BJ (cell line): ENCODE measurements around the gene SDK1. TPM values are rescaled to one million over a fixed set of nuclear protein-coding genes. Genes with fewer than 3 reads are reported as not detected.

Experiments used
- CTCF ChIA-PET: fragments of 350-600 bp; formaldehyde crosslinking; extraction: SDS; loops from one replicate; lab custom pipeline; 2021; ENCODE audit warnings: antibody characterized with exemption, inconsistent platforms; lab: Yijun Ruan, JAX
- POLR2A ChIA-PET: fragments of 300-600 bp; sonication (Branson Sonifier 250); formaldehyde crosslinking; extraction: SDS; loops from one replicate; lab custom pipeline; 2021; ENCODE audit warnings: antibody characterized with exemption; lab: Charles Lee
- DNase-seq: peaks from one replicate; pipeline ENCODE4 v3.0.0-alpha.2; 2011; ENCODE audit warnings: low read depth
- H3K27me3 ChIP-seq: 2 replicates; pipeline ENCODE4 v1.6.0; 2011; ENCODE audit warnings: low read length; ENCODE audit not compliant: control insufficient read depth, insufficient read depth
- H3K36me3 ChIP-seq: 2 replicates; pipeline ENCODE4 v1.5.1; 2011; ENCODE audit warnings: low read length; ENCODE audit not compliant: control insufficient read depth, insufficient read depth
- H3K4me3 ChIP-seq: 2 replicates; pipeline ENCODE4 v1.5.1; 2011; ENCODE audit warnings: low read depth, mild to moderate bottlenecking, control low read depth, low read length
- polyA plus RNA-seq: library from polyadenylated mRNA; depleted of rRNA; stranded (reverse); fragments of >200 nt; gene quantifications from 2 replicates; pipeline ENCODE4 v1.2.3, GENCODE V29; 2011
- TF ChIP-seq, protein P1 (sequence below): IDR thresholded peaks from 2 replicates; pipeline ENCODE4 v1.5.1; 2011; ENCODE audit warnings: low read depth, mild to moderate bottlenecking, control low read depth, inconsistent platforms, low read length, moderate library complexity; ENCODE audit not compliant: insufficient read depth

Gene SDK1
- polyA plus RNA-seq, 1 experiment = 0.01 TPM

GRCh38 chr7:4073750-4074149 is 772.7 kb downstream of the SDK1 start:
- POLR2A ChIA-PET = no interaction called here

DNA sequence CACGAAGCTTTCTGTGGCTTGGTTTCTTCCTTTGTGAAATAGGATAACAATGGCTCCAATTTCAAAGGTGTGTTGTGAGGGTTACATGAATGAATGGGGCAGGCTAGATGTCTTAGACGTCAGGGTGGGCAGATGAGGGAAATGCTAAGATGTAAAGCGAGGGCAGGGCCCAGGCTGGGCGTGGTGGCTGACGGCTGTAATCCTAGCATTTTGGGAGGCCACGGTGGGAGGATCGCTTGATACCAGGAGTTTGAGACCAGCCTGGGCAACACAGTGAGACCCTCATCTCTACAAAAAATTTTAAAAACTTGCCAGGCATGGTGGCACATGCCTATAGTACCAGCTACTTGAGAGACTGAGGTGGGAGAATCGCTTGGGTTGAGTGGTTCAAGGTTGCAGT is 773.4 kb downstream of the SDK1 start:
- TF ChIP-seq, protein P1, sequence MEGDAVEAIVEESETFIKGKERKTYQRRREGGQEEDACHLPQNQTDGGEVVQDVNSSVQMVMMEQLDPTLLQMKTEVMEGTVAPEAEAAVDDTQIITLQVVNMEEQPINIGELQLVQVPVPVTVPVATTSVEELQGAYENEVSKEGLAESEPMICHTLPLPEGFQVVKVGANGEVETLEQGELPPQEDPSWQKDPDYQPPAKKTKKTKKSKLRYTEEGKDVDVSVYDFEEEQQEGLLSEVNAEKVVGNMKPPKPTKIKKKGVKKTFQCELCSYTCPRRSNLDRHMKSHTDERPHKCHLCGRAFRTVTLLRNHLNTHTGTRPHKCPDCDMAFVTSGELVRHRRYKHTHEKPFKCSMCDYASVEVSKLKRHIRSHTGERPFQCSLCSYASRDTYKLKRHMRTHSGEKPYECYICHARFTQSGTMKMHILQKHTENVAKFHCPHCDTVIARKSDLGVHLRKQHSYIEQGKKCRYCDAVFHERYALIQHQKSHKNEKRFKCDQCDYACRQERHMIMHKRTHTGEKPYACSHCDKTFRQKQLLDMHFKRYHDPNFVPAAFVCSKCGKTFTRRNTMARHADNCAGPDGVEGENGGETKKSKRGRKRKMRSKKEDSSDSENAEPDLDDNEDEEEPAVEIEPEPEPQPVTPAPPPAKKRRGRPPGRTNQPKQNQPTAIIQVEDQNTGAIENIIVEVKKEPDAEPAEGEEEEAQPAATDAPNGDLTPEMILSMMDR = no peak
- ChIA-PET POLR2A (no interaction called here), CTCF (no interaction called here)
- no peaks in the 10 kb centered on the region for H3K36me3 ChIP-seq
- no peak overlapping the region for H3K4me3 ChIP-seq
- DNase-seq = no peak
- no peaks in the 10 kb centered on the region for H3K27me3 ChIP-seq

More at GRCh38 chr7:4073750-4074149, 772.7 kb downstream of the SDK1 start:
- no peaks in the 10 kb centered on the region for H3K36me3 ChIP-seq
- TF ChIP-seq, protein P1 = no peak
- H3K27me3 ChIP-seq = no peaks in the 10 kb centered on the region
- no peak overlapping the region for H3K4me3 ChIP-seq
- CTCF ChIA-PET = no interaction called here
- DNase-seq = no peak

DNA sequence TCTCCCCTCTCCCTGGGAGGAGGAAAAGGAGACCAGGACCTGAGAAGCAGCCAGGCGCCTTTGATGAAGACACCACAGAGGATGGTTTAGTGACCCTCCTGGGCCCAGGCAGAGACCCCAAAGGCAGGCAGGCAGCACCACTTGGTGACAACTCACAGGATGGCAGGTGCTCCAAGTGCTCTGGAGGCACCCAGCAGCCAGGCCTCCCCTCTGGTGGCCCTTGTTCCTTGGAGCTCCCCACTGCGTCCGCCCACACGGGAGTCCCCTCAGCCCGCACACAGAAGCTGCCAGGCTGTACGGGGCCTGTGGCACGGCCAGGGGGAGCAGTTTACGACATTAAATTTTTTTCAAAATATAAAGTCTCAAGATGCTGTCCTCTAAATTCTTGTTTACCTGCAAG is 773.9 kb downstream of the SDK1 start:
- no peak for DNase-seq
- ChIA-PET POLR2A (no interaction called here), CTCF (no interaction called here)
- Histone ChIP-seq H3K27me3 (no peaks in the 10 kb centered on the region), H3K4me3 (no peak overlapping the region), H3K36me3 (no peaks in the 10 kb centered on the region)
- TF ChIP-seq, protein P1 = no peak

DNA sequence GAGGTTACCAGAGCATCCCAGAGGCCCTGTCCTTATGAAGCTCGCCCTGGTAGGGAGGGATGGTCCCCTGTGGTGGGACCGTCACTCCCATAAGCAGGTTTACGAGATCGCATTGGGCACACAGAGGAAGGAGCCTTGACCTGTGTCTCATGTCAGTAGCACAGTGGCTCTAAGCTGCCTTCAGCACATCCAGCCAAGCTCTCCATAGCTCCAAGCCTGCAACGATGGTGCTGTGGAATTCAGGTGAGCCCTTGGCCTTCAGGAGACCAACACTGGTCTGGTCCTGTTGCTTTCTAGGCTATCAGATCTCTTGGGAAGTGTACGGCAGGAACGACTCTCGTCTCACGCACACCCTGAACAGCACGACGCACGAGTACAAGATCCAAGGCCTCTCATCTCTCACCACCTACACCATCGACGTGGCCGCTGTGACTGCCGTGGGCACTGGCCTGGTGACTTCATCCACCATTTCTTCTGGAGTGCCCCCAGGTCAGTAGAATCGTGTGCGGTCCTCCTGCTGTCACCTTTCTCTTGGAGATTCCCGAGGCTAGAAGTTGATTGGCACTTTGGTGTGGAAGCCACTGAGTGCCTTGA is 775.7 kb downstream of the SDK1 start:
- no peak for DNase-seq
- ChIA-PET CTCF (no interaction called here), POLR2A (no interaction called here)
- TF ChIP-seq, protein P1 = no peak
- H3K27me3 ChIP-seq = no peaks in the 10 kb centered on the region
- H3K36me3 ChIP-seq = no peaks in the 10 kb centered on the region
- H3K4me3 ChIP-seq = no peak overlapping the region

- Histone ChIP-seq H3K4me3 (no peak overlapping the region), H3K27me3 (no peaks in the 10 kb centered on the region), H3K36me3 (no peaks in the 10 kb centered on the region)
- CTCF ChIA-PET = no interaction called here
- TF ChIP-seq, protein P1 = no peak
- DNase-seq = no peak
- POLR2A ChIA-PET = no interaction called here
Measured at GRCh38 chr7:4077980-4078379, 776.9 kb downstream of the SDK1 start.
